ENCODE measurements around the gene IGSF21. TPM values are rescaled to one million over a fixed set of nuclear protein-coding genes. Genes with fewer than 3 reads are reported as not detected.

The IGSF21 gene
- total and polyA plus RNA-seq, 11 donors, result 0.54 to 2.2 (median 0.94) TPM; not detected in 1

DNA sequence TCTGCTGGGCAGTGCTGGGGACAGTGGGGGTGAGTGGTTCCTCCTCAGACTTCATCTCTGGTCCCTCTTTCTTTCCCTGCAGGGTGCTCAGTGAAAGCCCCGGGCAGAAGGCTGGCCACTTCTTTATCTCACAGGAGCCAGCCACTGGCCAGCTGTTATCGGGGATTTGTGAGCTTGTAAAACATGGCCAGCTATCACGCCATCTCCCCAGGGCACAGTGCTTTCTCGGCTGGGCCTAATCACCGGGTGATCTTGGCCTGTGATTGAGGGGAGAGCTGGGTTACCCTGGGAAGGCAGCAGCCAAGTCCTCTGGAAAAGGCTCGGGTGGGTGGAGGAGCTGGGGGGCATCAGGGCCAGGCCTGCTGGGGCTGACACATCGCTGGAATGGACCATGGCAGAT, 83.0 kb downstream of the IGSF21 start:
- DNase-seq (no peak), ATAC-seq (no peak)
- TF ChIP-seq POLR2A (IDR thresholded peaks at IDR 0.05), result no peak
- TF ChIP-seq CTCF (IDR thresholded peaks at IDR 0.05), result no peak
- 17 to 33% (median 22%) methylated on average over 6 to 7 of the region's 7 CpGs for WGBS, 4 donors
- Histone ChIP-seq H3K36me3 (no peaks in the 10 kb centered on the region), H3K4me3 (no peak overlapping the region), H3K27ac (no peak overlapping the region), H3K27me3 (peaks cover 0 to 46% (median 8%) of the 10 kb centered on the region in 9 donors), H3K4me1 (peaks cover 0 to 7% (median 0%) of the 10 kb centered on the region in 12 donors), H3K9me3 (no peaks in the 10 kb centered on the region)
- intact Hi-C loops (cut with DNase I), result no loop called here

GRCh38 chr1:18191037-18191436, 83.4 kb downstream of the IGSF21 start:
- TF ChIP-seq POLR2A (IDR thresholded peaks at IDR 0.05) (no peak), CTCF (IDR thresholded peaks at IDR 0.05) (no peak)
- Histone ChIP-seq H3K27me3 (peaks cover 0 to 46% (median 8%) of the 10 kb centered on the region in 9 donors), H3K36me3 (no peaks in the 10 kb centered on the region), H3K9me3 (no peaks in the 10 kb centered on the region), H3K27ac (no peak overlapping the region), H3K4me1 (peaks cover 0 to 7% (median 0%) of the 10 kb centered on the region in 12 donors), H3K4me3 (no peak overlapping the region)
- WGBS, 4 donors, result 65 to 79% (median 70%) methylated on average over 3 of the region's 3 CpGs
- no peak for ATAC-seq
- no peak for DNase-seq
- intact Hi-C loops (cut with DNase I), result no loop called here

GRCh38 chr1:18191481-18192155, 84.0 kb downstream of the IGSF21 start:
- peaks cover 0 to 7% (median 0%) of the 10 kb centered on the region in 12 donors for H3K4me1 ChIP-seq
- 64 to 71% (median 67%) methylated on average over 18 of the region's 18 CpGs for WGBS, 4 donors
- H3K27me3 ChIP-seq, result peaks cover 0 to 52% (median 8%) of the 10 kb centered on the region in 9 donors

GRCh38 chr1:18192182-18192581, 84.6 kb downstream of the IGSF21 start:
- 60 to 76% (median 68%) methylated on average over 4 of the region's 4 CpGs for WGBS, 4 donors
- intact Hi-C loops (cut with DNase I), result no loop called here
- Histone ChIP-seq H3K9me3 (no peaks in the 10 kb centered on the region), H3K27me3 (peaks cover 0 to 57% (median 8%) of the 10 kb centered on the region in 9 donors), H3K27ac (no peak overlapping the region), H3K4me3 (no peak overlapping the region), H3K4me1 (peaks cover 0 to 7% (median 0%) of the 10 kb centered on the region in 12 donors), H3K36me3 (no peaks in the 10 kb centered on the region)
- DNase-seq (no peak), ATAC-seq (no peak)
- no peak for TF ChIP-seq CTCF (IDR thresholded peaks at IDR 0.05)
- TF ChIP-seq POLR2A (IDR thresholded peaks at IDR 0.05), result no peak

More at GRCh38 chr1:18191481-18192155, 84.0 kb downstream of the IGSF21 start:
- H3K9me3 ChIP-seq, result no peaks in the 10 kb centered on the region
- DNase-seq (no peak), ATAC-seq (no peak)
- intact Hi-C loops (cut with DNase I), result no loop called here
- TF ChIP-seq POLR2A (IDR thresholded peaks at IDR 0.05) (no peak), CTCF (IDR thresholded peaks at IDR 0.05) (no peak)
- H3K27ac ChIP-seq, result no peak overlapping the region
- no peak overlapping the region for H3K4me3 ChIP-seq
- H3K36me3 ChIP-seq, result no peaks in the 10 kb centered on the region
